Skeletal muscle satellite cell (primary cell): ENCODE data around the gene TMEM272.
A peak's percentile ranks its signal among the peaks of the same experiment; 100 is the strongest.

Source experiments
- H3K27me3 ChIP-seq: 2 replicates; pipeline ENCODE4 v1.7.0; 2013; ENCODE audit warnings: low read length; ENCODE audit not compliant: control insufficient read depth, insufficient read depth
- H3K36me3 ChIP-seq: 2 replicates; pipeline ENCODE4 v1.7.0; 2013; ENCODE audit warnings: mild to moderate bottlenecking, control low read depth, low read length; ENCODE audit not compliant: insufficient read depth
- H3K4me1 ChIP-seq: 2 replicates; pipeline ENCODE4 v1.7.0; 2013; ENCODE audit warnings: low read length; ENCODE audit not compliant: control insufficient read depth, insufficient read depth
- H3K4me2 ChIP-seq: 2 replicates; pipeline ENCODE4 v1.7.0; 2013; ENCODE audit warnings: mild to moderate bottlenecking, low read length
- H3K4me3 ChIP-seq: 2 replicates; pipeline ENCODE4 v1.7.0; 2013; ENCODE audit warnings: low read length
- H3K9ac ChIP-seq: 2 replicates; pipeline ENCODE4 v1.7.0; 2013; ENCODE audit warnings: mild to moderate bottlenecking, low read depth, low read length, moderate library complexity
- H3K9me3 ChIP-seq: replicated peaks from 2 replicates; pipeline ENCODE4 v1.7.0; 2013; ENCODE audit warnings: mild to moderate bottlenecking, control low read depth, low read length

The TMEM272 gene

DNA sequence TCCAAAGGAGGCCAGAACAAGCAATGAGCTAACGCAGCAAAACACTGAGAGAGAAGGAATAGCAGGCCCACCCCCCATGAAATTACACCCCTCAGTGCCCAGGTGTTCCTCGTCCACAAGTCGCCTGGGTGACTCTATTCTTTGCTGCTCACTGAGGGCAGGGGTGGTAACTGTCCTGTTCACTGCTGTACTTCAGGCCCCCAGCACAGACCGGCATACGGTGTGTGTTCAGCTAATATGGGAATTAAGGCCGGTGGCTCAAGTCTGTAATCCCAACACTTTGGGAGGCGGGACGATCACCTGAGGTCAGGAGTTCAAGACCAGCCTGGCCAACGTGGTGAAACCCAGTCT is 72.9 kb downstream of the TMEM272 start:
- Histone ChIP-seq H3K9me3 (no peaks in the 10 kb centered on the region), H3K4me3 (no peak overlapping the region), H3K36me3 (peaks cover 15% of the 10 kb centered on the region), H3K4me1 (peaks cover 6% of the 10 kb centered on the region), H3K4me2 (no peak overlapping the region), H3K27me3 (peaks cover 6% of the 10 kb centered on the region), H3K9ac (no peak overlapping the region)

DNA sequence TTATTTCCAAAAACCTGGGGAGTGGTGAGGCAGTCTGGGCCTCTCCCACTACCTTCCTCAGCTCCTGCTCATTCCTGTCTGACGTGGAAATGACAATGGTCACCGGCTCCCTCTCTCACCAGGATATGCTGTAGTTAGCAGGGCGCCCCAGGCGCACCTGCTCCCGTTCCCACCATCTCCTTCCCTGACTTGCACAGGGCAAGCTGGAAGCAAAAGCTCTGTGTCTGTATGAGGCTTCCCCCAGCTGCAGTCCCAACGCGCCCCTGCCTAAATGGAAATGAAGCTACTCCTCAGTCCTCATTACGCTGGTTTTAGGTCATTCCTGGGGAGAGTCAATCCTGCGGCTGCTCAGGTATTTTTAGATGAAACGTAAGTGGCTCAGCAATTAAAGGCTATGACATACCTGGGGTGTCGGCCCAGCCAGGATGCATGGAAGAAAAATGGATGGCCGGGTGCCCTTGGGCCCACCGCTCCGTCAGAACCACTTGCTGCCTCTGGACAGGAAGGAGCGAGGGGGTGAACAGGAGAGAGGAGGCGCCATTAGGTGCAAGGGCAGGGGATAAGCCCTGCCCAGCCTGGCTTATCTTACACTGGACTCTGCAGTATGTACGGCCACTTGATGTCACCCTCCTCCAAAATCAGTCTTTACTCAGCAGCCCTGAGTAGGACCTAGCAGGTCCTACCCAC is 73.4 kb downstream of the TMEM272 start:
- Histone ChIP-seq H3K4me3 (no peak overlapping the region), H3K36me3 (peaks cover 20% of the 10 kb centered on the region), H3K4me1 (peaks cover 6% of the 10 kb centered on the region)

DNA sequence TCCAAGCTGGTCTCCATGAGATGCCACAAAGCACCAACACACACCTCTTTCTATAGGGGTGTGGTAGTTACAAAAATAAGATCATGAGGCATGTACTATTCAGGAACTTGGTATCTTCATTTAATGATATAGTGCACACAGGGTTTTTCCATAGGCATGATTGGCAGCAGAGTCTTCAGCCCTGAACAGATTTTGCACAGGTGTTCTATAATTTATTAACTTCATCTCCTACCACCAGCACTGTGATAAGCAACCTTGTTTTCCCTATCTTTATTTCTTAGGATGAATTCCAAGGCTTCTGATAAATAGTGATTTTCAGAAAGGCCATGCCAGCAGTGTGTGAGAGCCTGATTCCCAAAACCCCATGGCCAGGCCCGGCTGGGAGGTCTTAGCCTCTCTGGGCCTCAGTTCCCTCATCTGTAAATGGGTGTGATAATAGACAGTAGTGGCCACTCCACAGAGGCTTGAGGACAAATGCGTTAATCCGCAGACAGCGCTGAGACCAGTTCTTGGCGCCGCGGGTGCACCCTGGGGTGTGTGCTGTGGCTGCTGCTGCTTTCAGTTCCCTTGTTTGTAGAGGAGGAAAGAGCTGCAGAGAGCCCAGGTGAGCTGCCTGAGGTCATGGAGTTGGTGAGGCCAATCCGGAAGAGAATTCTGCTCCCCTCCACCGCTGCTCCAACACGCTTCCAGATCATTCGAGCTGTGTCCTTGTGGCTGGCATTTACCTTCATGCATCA is 74.1 kb downstream of the TMEM272 start:
- no peak overlapping the region for H3K4me3 ChIP-seq
- H3K9me3 ChIP-seq: no peaks in the 10 kb centered on the region
- H3K4me2 ChIP-seq: no peak overlapping the region
- H3K9ac ChIP-seq: no peak overlapping the region
- peaks cover 6% of the 10 kb centered on the region for H3K27me3 ChIP-seq
- H3K36me3 ChIP-seq: peaks cover 26% of the 10 kb centered on the region
- peaks cover 6% of the 10 kb centered on the region for H3K4me1 ChIP-seq

More for the DNA sequence above, 73.4 kb downstream of the TMEM272 start:
- Histone ChIP-seq H3K9ac (no peak overlapping the region), H3K27me3 (peaks cover 6% of the 10 kb centered on the region), H3K4me2 (no peak overlapping the region), H3K9me3 (no peaks in the 10 kb centered on the region)

DNA sequence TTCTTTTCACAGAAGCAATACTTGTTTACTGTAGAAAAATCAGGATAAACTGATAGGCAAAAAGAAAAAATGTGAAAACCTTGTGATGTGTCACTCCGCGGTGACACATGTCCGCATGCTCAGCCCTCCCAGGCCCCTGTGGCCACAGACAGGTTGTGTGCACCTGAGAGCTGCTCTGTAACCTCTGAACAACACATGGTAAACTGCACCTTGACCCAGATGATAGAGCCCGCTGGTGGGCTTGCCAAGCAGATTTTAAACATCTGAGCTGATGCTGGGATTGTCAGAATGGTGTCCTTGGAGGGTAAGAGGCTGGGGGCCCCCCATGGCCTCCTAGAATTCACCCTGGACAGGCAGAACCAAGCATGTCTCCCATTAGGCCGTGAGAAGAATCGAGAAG is 74.8 kb downstream of the TMEM272 start:
- no peak overlapping the region for H3K4me3 ChIP-seq
- H3K4me1 ChIP-seq: peaks cover 6% of the 10 kb centered on the region
- no peak overlapping the region for H3K9ac ChIP-seq
- peaks cover 33% of the 10 kb centered on the region for H3K36me3 ChIP-seq
- H3K9me3 ChIP-seq: no peaks in the 10 kb centered on the region
- no peak overlapping the region for H3K4me2 ChIP-seq
- peaks cover 6% of the 10 kb centered on the region for H3K27me3 ChIP-seq

DNA sequence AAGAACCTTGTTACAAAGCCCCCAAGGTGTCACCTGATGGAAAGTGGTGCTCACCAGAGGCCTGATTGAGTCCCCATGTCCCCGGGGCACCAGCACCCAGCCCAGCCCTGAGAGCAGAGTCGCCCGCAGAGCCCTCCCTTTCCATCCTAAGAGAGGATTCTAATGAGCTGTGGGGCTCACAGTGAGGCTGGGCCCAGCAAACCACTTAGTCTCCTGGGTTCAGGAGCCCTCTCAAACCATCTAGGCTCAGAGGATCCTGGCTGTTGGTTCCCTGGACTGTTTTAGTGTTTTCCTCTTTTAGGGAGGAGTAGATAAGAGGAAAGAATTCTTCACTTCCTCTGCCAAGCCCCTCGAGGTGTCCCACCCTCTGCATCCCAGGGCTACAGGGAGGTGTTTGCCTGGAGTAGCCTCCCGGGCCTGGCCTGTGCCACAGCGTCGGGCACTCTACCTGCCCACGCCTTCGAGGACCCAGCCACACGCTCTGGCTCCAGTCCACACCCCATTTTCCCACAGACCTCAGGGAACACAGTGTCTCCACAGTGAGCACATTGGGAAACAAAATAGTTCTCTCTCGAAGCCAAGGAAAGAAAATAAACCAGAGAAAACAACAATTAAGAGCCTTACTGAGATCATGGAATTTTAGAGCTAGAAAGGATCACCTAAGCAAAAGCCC is 75.4 kb downstream of the TMEM272 start:
- no peak overlapping the region for H3K4me3 ChIP-seq
- H3K36me3 ChIP-seq: peaks cover 39% of the 10 kb centered on the region
- peaks cover 6% of the 10 kb centered on the region for H3K27me3 ChIP-seq
- H3K4me2 ChIP-seq: no peak overlapping the region
- H3K4me1 ChIP-seq: peaks cover 12% of the 10 kb centered on the region
- no peak overlapping the region for H3K9ac ChIP-seq
- no peaks in the 10 kb centered on the region for H3K9me3 ChIP-seq

DNA sequence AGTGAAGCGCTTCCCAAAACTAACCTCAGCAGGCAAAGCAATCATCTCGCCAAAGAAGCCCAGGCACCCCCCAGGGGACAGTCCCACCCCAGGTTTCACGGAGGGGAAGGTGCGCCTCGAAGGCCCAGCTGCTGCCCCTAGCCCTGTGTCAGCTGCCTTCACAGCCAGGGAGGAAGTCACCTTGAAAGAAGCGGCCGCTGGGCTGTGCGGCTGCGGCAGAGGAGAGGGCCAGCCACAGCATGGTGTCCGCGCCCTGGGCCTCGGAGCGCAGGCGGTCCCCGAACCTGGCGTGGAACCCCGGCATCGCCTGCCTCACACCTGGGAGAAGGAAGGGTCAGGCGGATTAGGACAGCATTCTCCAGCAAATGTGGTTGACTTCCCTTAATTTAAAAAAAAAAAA is 76.0 kb downstream of the TMEM272 start:
- no peak overlapping the region for H3K4me2 ChIP-seq
- peaks cover 18% of the 10 kb centered on the region for H3K4me1 ChIP-seq
- no peak overlapping the region for H3K9ac ChIP-seq
- H3K27me3 ChIP-seq: peaks cover 6% of the 10 kb centered on the region
- peaks cover 39% of the 10 kb centered on the region for H3K36me3 ChIP-seq
- no peaks in the 10 kb centered on the region for H3K9me3 ChIP-seq
- H3K4me3 ChIP-seq: no peak overlapping the region

DNA sequence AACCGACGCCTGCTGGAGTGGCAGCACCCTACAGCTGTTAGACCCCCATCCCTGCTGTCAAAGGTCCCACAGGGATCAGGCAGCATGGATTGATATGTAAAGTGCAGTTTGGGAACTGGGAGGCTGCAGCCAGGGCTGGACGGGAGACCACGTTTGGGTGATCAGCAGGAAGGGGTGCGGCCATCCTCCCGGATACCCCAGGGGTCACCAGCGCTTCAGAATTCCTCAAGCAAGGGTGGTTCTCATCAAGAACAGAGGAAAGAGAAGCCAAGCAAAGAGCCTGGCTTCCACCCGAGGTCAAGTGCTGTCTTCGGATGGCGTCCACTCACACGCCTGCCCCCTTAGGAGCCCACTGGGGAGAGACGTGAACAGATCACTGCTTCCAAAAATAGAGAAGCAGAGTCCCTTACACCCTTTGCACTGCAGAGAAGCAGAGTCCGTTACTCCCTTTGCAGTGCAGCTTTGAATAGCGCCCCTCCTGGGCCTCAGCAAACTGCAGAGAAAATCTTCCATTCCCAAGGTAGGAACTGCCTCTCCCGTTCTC is 76.5 kb downstream of the TMEM272 start:
- H3K9me3 ChIP-seq: no peaks in the 10 kb centered on the region
- peaks cover under 1% of the 10 kb centered on the region for H3K27me3 ChIP-seq
- no peak overlapping the region for H3K4me3 ChIP-seq
- no peak overlapping the region for H3K4me2 ChIP-seq
- no peak overlapping the region for H3K9ac ChIP-seq
- H3K4me1 ChIP-seq: peaks cover 20% of the 10 kb centered on the region
- H3K36me3 ChIP-seq: peaks cover 39% of the 10 kb centered on the region

DNA sequence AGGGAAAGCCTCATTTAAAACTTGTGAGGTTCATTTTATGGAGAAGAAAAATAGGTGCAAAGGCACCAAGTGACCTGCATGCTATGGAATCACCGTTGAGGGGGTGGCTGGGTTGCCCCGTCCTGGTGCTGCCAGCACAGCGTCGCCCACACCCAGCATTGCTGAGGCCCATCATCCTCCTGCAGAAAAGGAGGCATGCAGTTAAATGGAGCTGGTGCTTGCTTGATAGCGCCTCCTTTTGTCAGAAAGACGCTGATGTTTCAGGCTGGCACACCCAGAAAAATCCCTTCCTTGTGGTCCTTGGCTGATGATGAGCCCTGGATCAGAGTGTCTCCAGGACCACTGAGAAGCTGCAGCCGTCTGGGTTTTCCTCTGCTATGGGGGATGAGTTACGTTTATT is 77.9 kb downstream of the TMEM272 start:
- no peak overlapping the region for H3K4me3 ChIP-seq
- H3K36me3 ChIP-seq: peaks cover 52% of the 10 kb centered on the region
- peaks cover 20% of the 10 kb centered on the region for H3K4me1 ChIP-seq

DNA sequence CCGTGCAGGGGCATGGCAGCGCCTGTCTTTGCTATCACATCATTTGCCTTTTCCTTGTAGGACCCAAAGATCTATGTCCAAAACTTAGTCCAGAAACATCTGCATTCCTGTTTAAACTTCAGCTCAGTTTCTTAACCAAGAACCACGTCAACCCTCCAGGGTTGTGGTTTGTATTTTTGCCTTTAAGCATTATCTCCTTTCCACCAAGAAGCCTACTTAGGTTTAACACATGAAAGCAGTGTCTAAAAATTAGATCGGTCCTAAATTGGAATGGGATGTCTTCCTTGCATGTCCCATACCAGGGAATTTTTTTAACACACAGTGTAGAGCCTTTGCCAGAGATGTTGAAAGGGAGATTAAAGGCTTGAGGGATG is 79.8 kb downstream of the TMEM272 start:
- Histone ChIP-seq H3K9ac (peak overlapping the region; percentile 22), H3K4me3 (no peak overlapping the region), H3K27me3 (no peaks in the 10 kb centered on the region), H3K4me1 (peaks cover 24% of the 10 kb centered on the region), H3K4me2 (peak overlapping the region; percentile 64), H3K9me3 (no peaks in the 10 kb centered on the region), H3K36me3 (peaks cover 69% of the 10 kb centered on the region)

More for the DNA sequence above, 77.9 kb downstream of the TMEM272 start:
- H3K27me3 ChIP-seq: no peaks in the 10 kb centered on the region
- H3K4me2 ChIP-seq: no peak overlapping the region
- H3K9me3 ChIP-seq: no peaks in the 10 kb centered on the region
- H3K9ac ChIP-seq: no peak overlapping the region

DNA sequence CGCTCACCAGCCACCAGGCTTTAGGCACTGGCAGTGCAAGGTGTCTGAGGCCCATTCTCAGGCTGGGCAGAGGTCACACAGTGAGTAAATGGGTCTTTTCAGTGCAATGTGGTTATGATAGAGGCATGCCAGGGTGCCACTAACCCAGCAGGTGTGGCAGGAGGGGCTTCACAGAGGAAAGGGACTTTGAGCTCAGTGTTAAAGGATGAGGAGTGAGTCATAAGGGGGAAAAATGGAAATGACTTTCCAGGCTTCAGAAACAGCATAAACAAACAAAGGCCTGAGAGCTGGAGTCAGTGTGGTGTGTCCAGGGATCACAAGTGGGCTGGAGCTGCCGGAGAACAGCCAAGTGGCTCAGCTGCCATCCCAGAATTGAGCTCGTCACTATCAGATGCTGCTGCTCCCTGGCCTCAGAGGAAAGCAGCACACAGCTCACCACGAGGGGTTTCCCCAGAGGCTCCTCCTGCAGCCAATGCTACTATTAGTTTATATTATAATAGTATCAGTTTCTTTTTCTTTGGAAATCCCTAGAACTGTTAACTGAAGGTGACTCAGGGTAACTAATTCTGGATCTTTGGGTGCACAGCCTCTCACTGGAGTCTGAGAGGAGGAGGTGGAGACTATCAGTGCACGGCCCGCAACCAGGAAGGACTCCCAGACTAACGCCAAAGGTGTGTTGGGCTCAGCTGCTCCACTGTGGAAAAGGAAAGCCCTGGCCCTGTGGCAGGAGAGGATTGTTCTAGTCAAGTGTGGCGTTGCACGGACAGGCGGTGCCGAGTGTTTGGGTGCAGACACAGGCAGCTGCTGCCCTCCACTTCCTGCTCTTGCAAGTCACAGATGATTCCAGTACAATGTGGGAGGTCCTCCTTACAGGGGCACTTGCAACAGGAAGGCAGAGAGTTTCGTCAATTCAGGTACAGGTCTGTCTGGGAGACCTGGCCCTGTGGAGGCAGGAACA is 80.5 kb downstream of the TMEM272 start:
- Histone ChIP-seq H3K9me3 (no peaks in the 10 kb centered on the region), H3K4me3 (no peak overlapping the region), H3K4me2 (peak overlapping the region; percentile 64), H3K9ac (peak overlapping the region; percentile 22), H3K36me3 (peaks cover 75% of the 10 kb centered on the region), H3K4me1 (peaks cover 20% of the 10 kb centered on the region), H3K27me3 (no peaks in the 10 kb centered on the region)

DNA sequence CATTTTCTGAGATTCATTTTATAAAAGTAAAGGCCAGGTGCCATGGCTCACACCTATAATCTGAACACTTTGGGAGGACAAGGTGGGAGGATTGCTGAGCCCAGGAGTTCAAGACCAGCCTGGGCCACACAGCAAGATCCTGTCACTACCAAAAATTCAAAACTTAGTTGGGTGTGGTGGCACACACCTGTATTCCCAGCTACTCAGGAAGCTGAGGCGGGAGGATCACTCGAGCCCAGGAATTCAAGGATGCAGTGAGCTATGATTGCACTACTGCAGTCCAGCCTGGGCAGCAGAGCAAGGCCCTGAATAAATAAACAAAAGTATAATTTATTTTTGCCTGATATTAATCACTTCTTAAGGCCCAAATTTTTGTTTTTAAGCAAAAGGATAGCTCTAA is 81.5 kb downstream of the TMEM272 start:
- Histone ChIP-seq H3K9ac (no peak overlapping the region), H3K4me2 (no peak overlapping the region), H3K4me1 (peaks cover 18% of the 10 kb centered on the region), H3K27me3 (no peaks in the 10 kb centered on the region), H3K36me3 (peaks cover 79% of the 10 kb centered on the region), H3K9me3 (no peaks in the 10 kb centered on the region), H3K4me3 (no peak overlapping the region)
